Liver (tissue), 9 donors: ENCODE data around the gene RASL12. TPM values are rescaled to one million over a fixed set of nuclear protein-coding genes. Genes with fewer than 3 reads are reported as not detected.

ENCODE experiments used
- DNase-seq: peaks from one replicate; pipeline ENCODE4 v3.0.0-alpha.2; 2017; ENCODE audit warnings: low spot score
- H3K27ac ChIP-seq, 2 donors: one replicate each; pipeline ENCODE4 v1.7.0; 2013; ENCODE audit warnings: inconsistent platforms in 2 of 2, low read length in 2 of 2, control low read depth in 1 of 2, low read depth in 1 of 2, mild to moderate bottlenecking in 1 of 2
- H3K27me3 ChIP-seq, 4 donors: one replicate each; pipeline versions ENCODE4 v1.6.1 to v1.7.0; 2013; ENCODE audit warnings: low read length in 3 of 4, inconsistent platforms in 1 of 4, mild to moderate bottlenecking in 1 of 4, moderate library complexity in 1 of 4; ENCODE audit not compliant: control insufficient read depth in 4 of 4, insufficient read depth in 4 of 4
- H3K36me3 ChIP-seq, 4 donors: one replicate each; pipeline versions ENCODE4 v1.6.1 to v1.7.0; 2013; ENCODE audit warnings: low read length in 3 of 4, mild to moderate bottlenecking in 3 of 4, low read depth in 1 of 4, moderate library complexity in 1 of 4; ENCODE audit not compliant: control insufficient read depth in 4 of 4, insufficient read depth in 3 of 4
- H3K4me1 ChIP-seq, 4 donors: one replicate each; pipeline versions ENCODE4 v1.6.1 to v1.7.0; 2013; ENCODE audit warnings: low read length in 3 of 4, mild to moderate bottlenecking in 3 of 4, moderate library complexity in 1 of 4; ENCODE audit not compliant: control insufficient read depth in 4 of 4, insufficient read depth in 4 of 4
- H3K4me3 ChIP-seq, 3 donors: one replicate each; pipeline versions ENCODE4 v1.6.1 to v1.7.0; 2013; ENCODE audit warnings: low read length in 3 of 3, control low read depth in 1 of 3, low read depth in 1 of 3, mild to moderate bottlenecking in 1 of 3
- H3K9ac ChIP-seq, 2 donors: one replicate each; pipeline ENCODE4 v1.7.0; 2013; ENCODE audit warnings: low read length in 2 of 2, mild to moderate bottlenecking in 2 of 2, moderate library complexity in 2 of 2, control low read depth in 1 of 2, low read depth in 1 of 2
- H3K9me3 ChIP-seq, 4 donors: one replicate each; pipeline versions ENCODE4 v1.6.1 to v1.7.0; 2013; ENCODE audit warnings: low read length in 3 of 4; ENCODE audit not compliant: control insufficient read depth in 4 of 4
- CTCF ChIP-seq: fragments of 150-350 bp; IDR thresholded peaks from 2 replicates; pipeline ENCODE4 v1.5.1; 2017; ENCODE audit warnings: improper control_type of control experiment, low read depth, low read length; ENCODE audit not compliant: missing input control
- EGR1 ChIP-seq, 2 donors: IDR thresholded peaks; 2 replicates each; pipeline ENCODE4 v1.6.1; 2016 to 2018; ENCODE audit warnings: antibody characterized with exemption in 2 of 2, low read depth in 2 of 2
- FOXA2 ChIP-seq: IDR thresholded peaks from 2 replicates; pipeline ENCODE4 v1.6.1; 2016; ENCODE audit warnings: antibody characterized with exemption
- GABPA ChIP-seq, 2 donors: IDR thresholded peaks in 1 of 2; conservative IDR thresholded peaks in 1 of 2; 2 replicates each; pipeline ENCODE4 v1.6.1; 2016; ENCODE audit warnings: antibody characterized with exemption in 2 of 2, mild to moderate bottlenecking in 1 of 2, moderate library complexity in 1 of 2
- HNF4A ChIP-seq, 2 donors: conservative IDR thresholded peaks; 2 replicates each; pipeline ENCODE4 v1.6.1; 2016; ENCODE audit warnings: antibody characterized with exemption in 2 of 2, mild to moderate bottlenecking in 2 of 2
- HNF4G ChIP-seq: IDR thresholded peaks from 2 replicates; pipeline ENCODE4 v1.6.1; 2016; ENCODE audit warnings: antibody characterized with exemption
- JUND ChIP-seq, 2 donors: IDR thresholded peaks; 2 replicates each; pipeline ENCODE4 v1.6.1; 2016; ENCODE audit warnings: antibody characterized with exemption in 2 of 2
- REST ChIP-seq: IDR thresholded peaks from 2 replicates; pipeline ENCODE4 v1.6.1; 2016; ENCODE audit warnings: antibody characterized with exemption, mild to moderate bottlenecking
- TAF1 ChIP-seq: conservative IDR thresholded peaks from 2 replicates; pipeline ENCODE4 v1.6.1; 2016; ENCODE audit warnings: antibody characterized with exemption, mild to moderate bottlenecking
- YY1 ChIP-seq: IDR thresholded peaks from 2 replicates; pipeline ENCODE4 v1.6.1; 2016; ENCODE audit warnings: antibody characterized with exemption, mild to moderate bottlenecking
- ZBTB33 ChIP-seq: IDR thresholded peaks from 2 replicates; pipeline ENCODE4 v1.6.1; 2016; ENCODE audit warnings: antibody characterized with exemption
- WGBS: extraction: QIAGEN DNeasy Blood & Tissue Kit; methylation state at CpG from one replicate; pipeline ENCODE4 v1.1.7; 2013; 5-methylcytosine and 5-hydroxymethylcytosine counted together
- polyA plus RNA-seq, 2 donors: library from polyadenylated mRNA; stranded (reverse) in 1 of 2; unstranded in 1 of 2; fragments of 200-250 nt in 1 of 2; fragments of >200 nt in 1 of 2; fragmentation: Nextera tagmentation in 1 of 2; extraction: Ambion mirVana in 1 of 2; gene quantifications; one replicate each; pipeline versions ENCODE4 v1.2.1 to v1.2.3, GENCODE V29; 2013 to 2015
- total RNA-seq, 2 donors: library from RNA; depleted of rRNA; stranded (reverse); fragments of >200 nt; gene quantifications; one replicate each; pipeline ENCODE4 v1.2.3, GENCODE V29; 2014
- donor health status: healthy.
- donor health status: healthy.
- donor health status: healthy.
- donor health status: healthy.
- donor health status: healthy.

RASL12 gene
- total and polyA plus RNA-seq, 4 donors = 0.50 to 0.92 (median 0.63) TPM

GRCh38 chr15:65106011-65106590 is 38.3 kb upstream of the RASL12 start:
- Histone ChIP-seq H3K9ac (no peak overlapping the region), H3K4me1 (peaks cover 0 to 2% (median 0%) of the 10 kb centered on the region in 4 donors), H3K4me3 (no peak overlapping the region), H3K36me3 (peaks cover 0 to 8% (median 5%) of the 10 kb centered on the region in 4 donors), H3K27ac (no peak overlapping the region), H3K9me3 (no peaks in the 10 kb centered on the region), H3K27me3 (no peaks in the 10 kb centered on the region)
- 89% methylated on average over 6 of the region's 6 CpGs for WGBS
- no peak for TF ChIP-seq HNF4G
- no peak for TF ChIP-seq ZBTB33
- TF ChIP-seq GABPA (IDR thresholded peaks at IDR 0.05 in 1 of 2, conservative IDR thresholded peaks at IDR 0.05 in 1 of 2) = no peak
- no peak for TF ChIP-seq YY1
- no peak for TF ChIP-seq CTCF
- no peak for TF ChIP-seq JUND (IDR thresholded peaks at IDR 0.05)
- TF ChIP-seq HNF4A (conservative IDR thresholded peaks at IDR 0.05) = no peak
- TF ChIP-seq TAF1 = no peak
- TF ChIP-seq FOXA2 = no peak
- TF ChIP-seq EGR1 (IDR thresholded peaks at IDR 0.05; ENCODE audit: low read depth in 2 of 2) = no peak
- no peak for DNase-seq

- peaks cover 0 to 15% (median 9%) of the 10 kb centered on the region in 4 donors for H3K36me3 ChIP-seq
- TF ChIP-seq FOXA2 (no peak), REST (no peak), EGR1 (IDR thresholded peaks at IDR 0.05; ENCODE audit: low read depth in 2 of 2) (no peak)
- no peak overlapping the region for H3K4me3 ChIP-seq
- WGBS = 93% methylated on average over 5 of the region's 5 CpGs
- DNase-seq = no peak
- H3K27ac ChIP-seq = no peak overlapping the region
- H3K4me1 ChIP-seq = no peaks in the 10 kb centered on the region
- H3K9ac ChIP-seq = no peak overlapping the region
- H3K9me3 ChIP-seq = no peaks in the 10 kb centered on the region
- no peaks in the 10 kb centered on the region for H3K27me3 ChIP-seq
These were observed 37.2 kb upstream of the RASL12 start for GRCh38 chr15:65105038-65105437.
